PC-3 (cell line): ENCODE data around the gene NCKIPSD. TPM values are rescaled to one million over a fixed set of nuclear protein-coding genes. Genes with fewer than 3 reads are reported as not detected.

Experiments
- ATAC-seq: fragments of 200-7000 bp; cut with Tn5 transposase; 2 replicates; pipeline ENCODE4 v1.9.1; 2020; ENCODE audit warnings: mild to moderate bottlenecking, moderate library complexity
- BruUV-seq: library from RNA; stranded (reverse); fragments of 400-500 nt; replicated peaks from 2 replicates; lab custom pipeline; 2021; lab: Mats Ljungman, UMichigan
- CTCF ChIA-PET: fragments of 300-600 bp; sonication (Branson Sonifier 250); formaldehyde crosslinking; loops from one replicate; lab custom pipeline; 2022; ENCODE audit warnings: antibody characterized with exemption; lab: Charles Lee
- POLR2A ChIA-PET: fragments of 300-600 bp; sonication (Branson Sonifier 250); formaldehyde crosslinking; loops from one replicate; lab custom pipeline; 2022; ENCODE audit warnings: antibody characterized with exemption; ENCODE audit not compliant: unreplicated experiment; lab: Charles Lee
- DNase-seq: peaks from one replicate; pipeline ENCODE4 v3.0.0-alpha.2; 2015
- H2AFZ ChIP-seq: fragments of 300-600 bp; sonication (generic); 2 replicates; pipeline ENCODE4 v1.6.0; 2016; ENCODE audit warnings: antibody characterized with exemption, low read length
- H3F3A ChIP-seq: fragments of 300-600 bp; sonication (generic); one replicate; pipeline ENCODE4 v1.6.0; 2017; ENCODE audit warnings: antibody characterized with exemption, low read length, control low read depth, mild to moderate bottlenecking; ENCODE audit not compliant: unreplicated experiment
- H3K27ac ChIP-seq: fragments of 300-600 bp; sonication (generic); 2 replicates; pipeline ENCODE4 v1.5.1; 2016; ENCODE audit warnings: mild to moderate bottlenecking, low read length
- H3K27me3 ChIP-seq: fragments of 300-600 bp; sonication (generic); 2 replicates; pipeline ENCODE4 v1.6.1; 2016; ENCODE audit warnings: low read length, mixed read lengths
- H3K36me3 ChIP-seq: fragments of 300-600 bp; sonication (generic); 2 replicates; pipeline ENCODE4 v1.6.1; 2016; ENCODE audit warnings: low read depth, mixed run types, low read length, mixed read lengths
- H3K4me1 ChIP-seq: fragments of 300-600 bp; sonication (generic); 2 replicates; pipeline ENCODE4 v1.5.1; 2016; ENCODE audit warnings: low read length; ENCODE audit not compliant: insufficient read depth
- H3K4me2 ChIP-seq: fragments of 300-600 bp; sonication (generic); 2 replicates; pipeline ENCODE4 v1.6.0; 2016; ENCODE audit warnings: low read length
- H3K4me3 ChIP-seq: fragments of 300-600 bp; sonication (generic); 2 replicates; pipeline ENCODE4 v1.5.1; 2016; ENCODE audit warnings: mild to moderate bottlenecking, low read length, mixed read lengths
- H3K79me2 ChIP-seq: fragments of 300-600 bp; sonication (generic); 2 replicates; pipeline ENCODE4 v1.6.1; 2017; ENCODE audit warnings: low read length, mixed read lengths
- H3K9ac ChIP-seq: fragments of 300-600 bp; sonication (generic); 2 replicates; pipeline ENCODE4 v1.6.0; 2016; ENCODE audit warnings: mild to moderate bottlenecking, low read length
- H3K9me2 ChIP-seq: fragments of 300-600 bp; sonication (generic); replicated peaks from 2 replicates; pipeline ENCODE4 v1.6.1; 2016; ENCODE audit warnings: mixed run types, low read length, mixed read lengths
- H3K9me3 ChIP-seq: fragments of 300-600 bp; sonication (generic); 2 replicates; pipeline ENCODE4 v1.6.1; 2016; ENCODE audit warnings: low read length, mixed read lengths
- H4K20me1 ChIP-seq: fragments of 300-600 bp; sonication (generic); 2 replicates; pipeline ENCODE4 v1.6.1; 2016; ENCODE audit warnings: low read length, mixed read lengths
- EZH2 ChIP-seq: fragments of 300-600 bp; sonication (generic); IDR thresholded peaks from one replicate; pipeline ENCODE4 v1.6.1; 2017; ENCODE audit warnings: antibody characterized with exemption, mild to moderate bottlenecking, low read length; ENCODE audit not compliant: unreplicated experiment
- EZH2phosphoT487 ChIP-seq: fragments of 300-600 bp; sonication (generic); IDR thresholded peaks from 2 replicates; pipeline ENCODE4 v1.6.1; 2018; ENCODE audit warnings: mild to moderate bottlenecking, antibody characterized with exemption, low read length, borderline replicate concordance
- intact Hi-C: fragments of 100-400 bp; cut with micrococcal nuclease; formaldehyde crosslinking; loops from 2 replicates; pipeline ENCODE4 v1.9.0; 2023
- total RNA-seq: library from RNA; depleted of rRNA; stranded (reverse); fragments of >200 nt; gene quantifications from 2 replicates; pipeline ENCODE4 v1.2.3, GENCODE V29; 2014
- TF ChIP-seq, protein P1 (sequence below): fragments of 300-600 bp; sonication (generic); conservative IDR thresholded peaks from 2 replicates; pipeline ENCODE4 v1.5.1; 2017; ENCODE audit warnings: antibody characterized with exemption, low read depth, mild to moderate bottlenecking, low read length

The NCKIPSD gene
- total RNA-seq, 1 experiment from 2014 or later: 66.8 TPM

DNA sequence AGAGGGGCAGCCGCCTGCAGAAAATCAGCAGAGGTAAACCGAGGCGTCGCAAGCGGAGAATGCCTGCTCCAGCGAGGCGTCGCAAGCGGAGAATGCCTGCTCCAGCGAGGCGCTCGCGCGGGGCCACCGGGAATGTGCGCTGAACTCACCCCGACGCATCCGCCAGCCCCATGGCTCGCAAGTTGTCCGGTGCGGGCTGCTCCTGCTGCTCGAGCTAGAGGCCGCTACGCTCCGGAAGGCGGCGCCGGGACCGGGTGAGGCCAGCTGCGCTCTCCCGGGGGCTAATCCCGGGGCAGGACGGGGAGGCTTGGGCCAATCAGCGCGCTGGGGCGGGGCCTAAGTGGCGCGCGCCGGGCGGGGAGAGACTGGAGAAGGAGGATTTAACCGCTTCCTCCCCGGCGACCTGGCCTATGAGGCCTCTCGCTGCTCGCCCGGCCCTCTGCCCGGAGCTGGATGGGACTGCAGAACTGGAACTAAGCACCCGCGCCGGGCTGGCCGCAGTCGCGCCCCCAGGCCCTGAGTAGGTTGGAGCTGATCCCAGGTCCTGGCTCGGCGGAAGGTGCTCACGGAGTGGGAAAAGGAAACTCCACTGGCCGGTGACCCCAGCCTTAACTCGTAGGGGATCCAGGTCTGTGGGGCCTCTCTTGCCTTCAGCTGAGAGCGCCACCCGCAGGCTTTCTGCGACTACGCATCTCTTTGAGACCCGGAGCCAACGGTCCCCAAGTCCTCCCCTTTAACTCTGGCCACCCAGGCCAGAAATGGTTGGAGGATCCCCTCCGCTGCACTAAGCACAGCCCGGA lies 50.3 kb downstream of the NCKIPSD start, which contains the start of gene SLC26A6:
SLC26A6 (minus strand) TSS at position 240 of the 800 bp plus-strand sequence; CDS start at position 172, 68 bp downstream.
- DNase-seq (peak; percentile 98), ATAC-seq (peak; percentile 95)
- no peaks in the 10 kb centered on the region for H3F3A ChIP-seq
- intact Hi-C loops: loop anchor here (1.0 to 2.0 kb wide), 4 partner anchors 26 to 79 kb away; partner anchors contain the start of genes NCKIPSD, PFKFB4 and UQCRC1
- H3K79me2 ChIP-seq: peaks cover 22% of the 10 kb centered on the region
- no peaks in the 10 kb centered on the region for H4K20me1 ChIP-seq
- peak within 1 kb of the TSS; percentile 99 for H3K4me2 ChIP-seq
- peak within 1 kb of the TSS; percentile 90 for H2AFZ ChIP-seq
- H3K9me2 ChIP-seq: no peaks in the 10 kb centered on the region
- H3K9me3 ChIP-seq: no peaks in the 10 kb centered on the region
- H3K36me3 ChIP-seq: peaks cover 4% of the 10 kb centered on the region
- peak within 1 kb of the TSS; percentile 90 for H3K4me3 ChIP-seq
- POLR2A ChIA-PET: interaction anchor here (0.5 to 0.8 kb wide), 3 partner anchors 11 to 383 kb away, joined by 3 to 4 read pairs (median 4); partner anchors contain the start of gene PRKAR2A
- no peak within 1 kb of the TSS; the same call in 1 of the 2 replicates for H3K27ac ChIP-seq
- CTCF ChIA-PET: interaction anchor here (0.5 to 1.4 kb wide), 9 partner anchors 27 to 132 kb away, joined by 3 to 6 read pairs (median 3); partner anchors contain the start of genes PFKFB4 and UCN2
- H3K4me1 ChIP-seq: peaks cover 26% of the 10 kb centered on the region
- TF ChIP-seq, protein P1, sequence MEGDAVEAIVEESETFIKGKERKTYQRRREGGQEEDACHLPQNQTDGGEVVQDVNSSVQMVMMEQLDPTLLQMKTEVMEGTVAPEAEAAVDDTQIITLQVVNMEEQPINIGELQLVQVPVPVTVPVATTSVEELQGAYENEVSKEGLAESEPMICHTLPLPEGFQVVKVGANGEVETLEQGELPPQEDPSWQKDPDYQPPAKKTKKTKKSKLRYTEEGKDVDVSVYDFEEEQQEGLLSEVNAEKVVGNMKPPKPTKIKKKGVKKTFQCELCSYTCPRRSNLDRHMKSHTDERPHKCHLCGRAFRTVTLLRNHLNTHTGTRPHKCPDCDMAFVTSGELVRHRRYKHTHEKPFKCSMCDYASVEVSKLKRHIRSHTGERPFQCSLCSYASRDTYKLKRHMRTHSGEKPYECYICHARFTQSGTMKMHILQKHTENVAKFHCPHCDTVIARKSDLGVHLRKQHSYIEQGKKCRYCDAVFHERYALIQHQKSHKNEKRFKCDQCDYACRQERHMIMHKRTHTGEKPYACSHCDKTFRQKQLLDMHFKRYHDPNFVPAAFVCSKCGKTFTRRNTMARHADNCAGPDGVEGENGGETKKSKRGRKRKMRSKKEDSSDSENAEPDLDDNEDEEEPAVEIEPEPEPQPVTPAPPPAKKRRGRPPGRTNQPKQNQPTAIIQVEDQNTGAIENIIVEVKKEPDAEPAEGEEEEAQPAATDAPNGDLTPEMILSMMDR: peak; percentile 74
- TF ChIP-seq EZH2phosphoT487: no peak
- H3K9ac ChIP-seq: peak within 1 kb of the TSS; percentile 83
- TSS peak; percentile 58 for BruUV-seq
- H3K27me3 ChIP-seq: no peaks in the 10 kb centered on the region

DNA sequence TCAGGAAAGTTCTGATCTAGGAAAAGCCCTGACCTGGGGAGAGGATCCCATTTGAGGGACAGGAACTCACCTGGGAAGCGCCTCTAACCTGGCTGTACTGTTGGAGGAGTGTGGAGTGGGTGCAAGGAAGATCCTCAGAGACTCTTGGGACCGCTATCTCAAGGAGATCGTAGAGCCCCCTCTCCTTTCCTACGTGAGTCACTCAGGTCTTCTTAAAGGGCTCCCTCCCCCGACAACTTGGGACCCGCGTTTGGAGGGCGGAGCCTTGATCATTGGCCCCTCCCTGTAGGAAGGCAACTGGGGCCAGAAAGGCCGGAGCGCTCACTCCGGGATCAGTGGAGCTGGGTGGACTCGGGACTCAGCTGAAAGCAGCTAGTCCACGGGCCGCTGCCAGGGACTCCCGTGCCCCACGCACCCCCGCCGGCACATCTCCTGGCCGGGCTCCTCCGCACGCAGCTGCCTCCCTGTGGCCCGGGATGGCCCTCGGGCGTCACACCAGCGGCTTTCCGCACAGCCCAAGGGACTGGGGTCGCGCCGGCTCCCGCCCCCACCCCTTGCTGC lies 51.0 kb downstream of the NCKIPSD start:
- intact Hi-C loops: loop anchor here (1.0 to 2.0 kb wide), 4 partner anchors 25 to 78 kb away; partner anchors contain the start of genes NCKIPSD, PFKFB4 and UQCRC1
- H3K4me3 ChIP-seq: peak overlapping the region; percentile 90
- DNase-seq (peak; percentile 53), ATAC-seq (peak; percentile 52)
- no peaks in the 10 kb centered on the region for H3F3A ChIP-seq
- no peaks in the 10 kb centered on the region for H4K20me1 ChIP-seq
- peak overlapping the region; percentile 90 for H2AFZ ChIP-seq
- CTCF ChIA-PET: interaction anchor here (0.6 to 1.4 kb wide), 6 partner anchors 29 to 132 kb away, joined by 3 to 6 read pairs (median 4); partner anchors contain the start of genes PFKFB4 and UCN2
- H3K36me3 ChIP-seq: peaks cover 10% of the 10 kb centered on the region
- no peaks in the 10 kb centered on the region for H3K9me3 ChIP-seq
- peaks cover 26% of the 10 kb centered on the region for H3K4me1 ChIP-seq
- H3K27me3 ChIP-seq: no peaks in the 10 kb centered on the region
- peak overlapping the region; percentile 83 for H3K9ac ChIP-seq
- peaks cover 22% of the 10 kb centered on the region for H3K79me2 ChIP-seq
- peak overlapping the region; percentile 99 for H3K4me2 ChIP-seq
- H3K27ac ChIP-seq: no peak overlapping the region; the same call in 1 of the 2 replicates
- TSS peak; percentile 45 for BruUV-seq
- TF ChIP-seq, protein P1: no peak
- TF ChIP-seq EZH2 (no peak), EZH2phosphoT487 (no peak)
- POLR2A ChIA-PET: interaction anchor here (0.5 to 0.8 kb wide), 3 partner anchors 10 to 460 kb away, joined by 3 to 4 read pairs (median 3); no protein-coding TSS in a partner anchor
- no peaks in the 10 kb centered on the region for H3K9me2 ChIP-seq
